HepG2 (cell line): Measurements from ENCODE around the gene SSC5D. TPM values are rescaled to one million over a fixed set of nuclear protein-coding genes. Genes with fewer than 3 reads are reported as not detected.

Experiments used
- ATAD3A ChIP-seq: sonication (generic); formaldehyde crosslinking; IDR thresholded peaks from 2 replicates; pipeline ENCODE4 v1.4.0; 2020; ENCODE audit warnings: missing genetic modification reagents
- BRD4 ChIP-seq: sonication (generic); formaldehyde crosslinking; IDR thresholded peaks from 2 replicates; pipeline ENCODE4 v1.4.0; 2020; ENCODE audit warnings: missing genetic modification reagents
- ERF ChIP-seq: IDR thresholded peaks from 2 replicates; pipeline ENCODE4 v1.6.1; 2018; ENCODE audit warnings: missing biosample characterization, missing genetic modification reagents
- HBP1 ChIP-seq: IDR thresholded peaks from 2 replicates; pipeline ENCODE4 v1.6.1; 2016; ENCODE audit warnings: low read depth, control low read depth
- KDM5B ChIP-seq: sonication (generic); formaldehyde crosslinking; IDR thresholded peaks from 2 replicates; pipeline ENCODE4 v1.4.0; 2020; ENCODE audit warnings: missing genetic modification reagents, mild to moderate bottlenecking, borderline replicate concordance
- POLR2AphosphoS5 ChIP-seq: IDR thresholded peaks from 2 replicates; pipeline ENCODE4 v1.6.1; 2012; ENCODE audit warnings: low read depth, low read length
- RBFOX2 ChIP-seq: fragments of 200-400 bp; formaldehyde crosslinking; IDR thresholded peaks from 2 replicates; pipeline ENCODE4 v1.6.1; 2017; ENCODE audit warnings: low read depth, mild to moderate bottlenecking, low read length
- RFXAP ChIP-seq: sonication (generic); formaldehyde crosslinking; IDR thresholded peaks from 2 replicates; pipeline ENCODE4 v1.4.0; 2020; ENCODE audit warnings: missing genetic modification reagents, borderline replicate concordance
- SPEN ChIP-seq: sonication (generic); formaldehyde crosslinking; IDR thresholded peaks from 2 replicates; pipeline ENCODE4 v1.5.1; 2020; ENCODE audit warnings: low read depth, mild to moderate bottlenecking, missing genetic modification reagents
- TAF1 ChIP-seq: sonication (generic); formaldehyde crosslinking; IDR thresholded peaks from 2 replicates; pipeline ENCODE4 v1.4.0; 2020; ENCODE audit warnings: missing genetic modification reagents
- TBL1XR1 ChIP-seq: fragments of 150-350 bp; IDR thresholded peaks from 2 replicates; pipeline ENCODE4 v1.6.1; 2014; ENCODE audit warnings: borderline replicate concordance, low read length; ENCODE audit not compliant: partially characterized antibody
- TEAD2 ChIP-seq: sonication (generic); formaldehyde crosslinking; IDR thresholded peaks from 2 replicates; pipeline ENCODE4 v1.9.0; 2021; ENCODE audit warnings: missing genetic modification reagents
- THRA ChIP-seq: sonication (generic); formaldehyde crosslinking; IDR thresholded peaks from 2 replicates; pipeline ENCODE4 v1.4.0; 2020; ENCODE audit warnings: missing genetic modification reagents, borderline replicate concordance
- YEATS2 ChIP-seq: sonication (generic); formaldehyde crosslinking; IDR thresholded peaks from 2 replicates; pipeline ENCODE4 v1.4.0; 2020; ENCODE audit warnings: missing genetic modification reagents, borderline replicate concordance
- ZC3H13 ChIP-seq: sonication (generic); formaldehyde crosslinking; IDR thresholded peaks from 2 replicates; pipeline ENCODE4 v1.8.1; 2023; ENCODE audit warnings: mild to moderate bottlenecking, missing genetic modification reagents, moderate library complexity
- ZNF20 ChIP-seq: sonication (generic); formaldehyde crosslinking; IDR thresholded peaks from 2 replicates; pipeline ENCODE4 v1.4.0; 2020; ENCODE audit warnings: mild to moderate bottlenecking, moderate library complexity, missing genetic modification reagents
- ZNF281 ChIP-seq: sonication (generic); formaldehyde crosslinking; IDR thresholded peaks from 2 replicates; pipeline ENCODE4 v1.4.0; 2020; ENCODE audit warnings: missing genetic modification reagents, borderline replicate concordance
- ZNF317 ChIP-seq: sonication (generic); formaldehyde crosslinking; IDR thresholded peaks from 2 replicates; pipeline ENCODE4 v1.5.0; 2020; ENCODE audit warnings: mild to moderate bottlenecking, missing genetic modification reagents
- ZNF572 ChIP-seq: sonication (generic); formaldehyde crosslinking; IDR thresholded peaks from 2 replicates; pipeline ENCODE4 v1.5.1; 2020; ENCODE audit warnings: mild to moderate bottlenecking, missing genetic modification reagents
- ZNF615 ChIP-seq: sonication (generic); formaldehyde crosslinking; IDR thresholded peaks from 2 replicates; pipeline ENCODE4 v1.5.0; 2020; ENCODE audit warnings: mild to moderate bottlenecking, missing genetic modification reagents, borderline replicate concordance
- ZNF674 ChIP-seq: sonication (generic); formaldehyde crosslinking; IDR thresholded peaks from 2 replicates; pipeline ENCODE4 v1.5.0; 2020; ENCODE audit warnings: low read depth, mild to moderate bottlenecking, missing genetic modification reagents
- ZNF691 ChIP-seq: sonication (generic); formaldehyde crosslinking; IDR thresholded peaks from 2 replicates; pipeline ENCODE4 v1.4.0; 2020; ENCODE audit warnings: missing genetic modification reagents, low read depth, mild to moderate bottlenecking, borderline replicate concordance
- ZNF740 ChIP-seq: sonication (generic); formaldehyde crosslinking; IDR thresholded peaks from 2 replicates; pipeline ENCODE4 v1.4.0; 2020; ENCODE audit warnings: missing genetic modification reagents
- polyA plus RNA-seq, 8 experiments: library from polyadenylated mRNA; depleted of rRNA in 3 of 8; stranded (reverse) in 7 of 8; unstranded in 1 of 8; fragments of >200 nt; fragmentation: Illumina TruSeq in 4 of 8; extraction: Trizol in 4 of 8; gene quantifications; 2 replicates each; pipeline versions ENCODE4 v1.2.1 to v1.2.3, GENCODE V29; 2011 to 2016; ENCODE audit warnings: low read depth in 4 of 8, missing spikeins in 1 of 8, mixed read lengths in 1 of 8; ENCODE audit not compliant: insufficient read depth in 1 of 8
- total RNA-seq, 5 experiments: library from RNA; depleted of rRNA; stranded (reverse); fragments of >200 nt; fragmentation: Illumina TruSeq; extraction: Trizol; gene quantifications; 2 replicates each; pipeline ENCODE4 v1.2.3, GENCODE V29; 2016; ENCODE audit warnings: low read depth in 1 of 5

Gene SSC5D
- total and polyA plus RNA-seq, 2 of the 13 experiments (the other 11 are each of a cell fraction or from before 2014, with no cell fraction given), result not detected

- peak; percentile 49; the same call in 1 of the 2 replicates for TF ChIP-seq SPEN (CRISPR knock-in tag)
- no peak for TF ChIP-seq BRD4 (CRISPR knock-in tag)
- TF ChIP-seq HBP1 (CRISPR knock-in tag), result peak; percentile 15; the same call in 1 of the 2 replicates
- TF ChIP-seq ATAD3A (CRISPR knock-in tag), result no peak
- no peak for TF ChIP-seq ZNF674 (CRISPR knock-in tag)
- 0 out of 2 replicates have a peak, but pooled peaks have one; percentile 68 for TF ChIP-seq ZNF740 (CRISPR knock-in tag)
- peak; percentile 69; the same call in 1 of the 2 replicates for TF ChIP-seq ZNF281 (CRISPR knock-in tag)
- peak; percentile 23; the same call in 1 of the 2 replicates for TF ChIP-seq TAF1 (CRISPR knock-in tag)
- no peak for TF ChIP-seq TBL1XR1
- TF ChIP-seq KDM5B (CRISPR knock-in tag), result peak; percentile 42
- peak; percentile 26; the same call in 1 of the 2 replicates for TF ChIP-seq YEATS2 (CRISPR knock-in tag)
- no peak for TF ChIP-seq ZNF615 (CRISPR knock-in tag)
- TF ChIP-seq ZNF317, result peak; percentile 70
- no peak for TF ChIP-seq ZNF572 (CRISPR knock-in tag)
- peak; percentile 66 for TF ChIP-seq RBFOX2
- 0 out of 2 replicates have a peak, but pooled peaks have one; percentile 35 for TF ChIP-seq POLR2AphosphoS5
- TF ChIP-seq RFXAP (CRISPR knock-in tag), result peak; percentile 100
- TF ChIP-seq ZNF691 (CRISPR knock-in tag), result peak; percentile 78; the same call in 1 of the 2 replicates
- peak; percentile 57; the same call in 1 of the 2 replicates for TF ChIP-seq THRA (CRISPR knock-in tag)
- no peak for TF ChIP-seq TEAD2 (CRISPR knock-in tag)
- no peak for TF ChIP-seq ZNF20 (CRISPR knock-in tag)
- peak; percentile 46; the same call in 1 of the 2 replicates for TF ChIP-seq ZC3H13 (CRISPR knock-in tag)
- TF ChIP-seq ERF (CRISPR knock-in tag), result peak; percentile 70; the same call in 1 of the 2 replicates
These were observed 28.8 kb downstream of the SSC5D start (continued) for GRCh38 chr19:55516878-55517620.
